ENCODE measurements around the gene MIS18BP1.

GRCh38 chr14:45290547-45290946, 37.5 kb upstream of the MIS18BP1 start:
- no peak for TF ChIP-seq GATA3 (IDR thresholded peaks at IDR 0.05; ENCODE audit: low read depth, low read length)
- TF ChIP-seq GATA2 (IDR thresholded peaks at IDR 0.05; ENCODE audit: low read depth, low read length): no peak
